HEK293T (cell line): ENCODE results near the gene TLCD5.

Source experiments
- FOXA1 ChIP-seq: fragments of 450-650 bp; IDR thresholded peaks from 2 replicates; pipeline ENCODE4 v1.6.1; 2016; ENCODE audit warnings: mild to moderate bottlenecking
- FOXM1 ChIP-seq: fragments of 450-650 bp; IDR thresholded peaks from 2 replicates; pipeline ENCODE4 v1.6.1; 2017; ENCODE audit warnings: mild to moderate bottlenecking, borderline replicate concordance
- SUZ12 ChIP-seq: fragments of 450-650 bp; IDR thresholded peaks from 2 replicates; pipeline ENCODE4 v1.6.1; 2016; ENCODE audit warnings: mild to moderate bottlenecking
- TARDBP ChIP-seq: fragments of 450-650 bp; IDR thresholded peaks from 2 replicates; pipeline ENCODE4 v1.6.1; 2016

DNA sequence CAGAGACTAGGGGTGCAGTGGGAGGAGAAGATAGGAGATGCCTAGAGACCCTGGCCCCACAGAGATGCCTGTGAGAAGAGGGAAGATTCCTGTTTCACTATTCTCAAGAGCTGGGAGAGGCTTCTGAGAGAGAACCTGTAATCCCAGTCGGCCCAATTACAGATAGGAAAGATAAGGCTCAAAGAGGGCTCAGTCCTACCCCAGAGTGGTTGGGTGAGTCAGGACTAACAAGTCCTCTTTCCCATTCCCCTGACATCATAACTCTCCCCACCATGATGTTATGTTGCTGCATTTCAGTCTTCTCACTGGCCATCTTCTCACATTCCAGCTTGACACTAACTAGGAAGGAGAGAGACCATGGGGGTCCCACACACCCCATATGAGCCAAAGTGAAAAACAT, 29.0 kb downstream of the TLCD5 start:
- TF ChIP-seq TARDBP (no peak), FOXA1 (no peak), SUZ12 (no peak), FOXM1 (no peak)
